Measurements from ENCODE around the gene LRFN2.

Gene LRFN2

DNA sequence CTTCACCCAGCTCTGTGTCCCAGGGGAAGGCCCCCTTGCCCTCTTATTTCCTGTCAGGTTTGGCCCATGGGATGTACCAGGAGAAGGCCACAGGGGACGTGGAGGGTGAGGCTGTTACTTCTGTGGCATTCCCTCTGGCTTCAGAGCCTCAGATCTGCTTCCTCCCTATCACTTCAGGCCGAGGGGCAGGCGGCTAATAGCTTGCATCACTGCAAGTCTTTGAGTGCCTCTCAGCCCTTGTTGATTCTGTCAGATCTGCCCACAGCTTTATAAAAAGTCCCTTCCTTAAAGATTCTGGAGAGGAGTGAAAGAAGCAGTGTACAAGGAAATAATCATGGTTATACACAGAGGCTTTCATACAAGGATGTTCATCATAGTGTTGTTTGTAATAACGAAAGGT lies 86.9 kb downstream of the LRFN2 start:
- in situ Hi-C loops (cut with MboI; ENCODE audit: low pct_unique_long_range_greater_than_20kb, low sequenced_read_pairs, unreplicated experiment) = no loop called here
- TF ChIP-seq, protein P1, sequence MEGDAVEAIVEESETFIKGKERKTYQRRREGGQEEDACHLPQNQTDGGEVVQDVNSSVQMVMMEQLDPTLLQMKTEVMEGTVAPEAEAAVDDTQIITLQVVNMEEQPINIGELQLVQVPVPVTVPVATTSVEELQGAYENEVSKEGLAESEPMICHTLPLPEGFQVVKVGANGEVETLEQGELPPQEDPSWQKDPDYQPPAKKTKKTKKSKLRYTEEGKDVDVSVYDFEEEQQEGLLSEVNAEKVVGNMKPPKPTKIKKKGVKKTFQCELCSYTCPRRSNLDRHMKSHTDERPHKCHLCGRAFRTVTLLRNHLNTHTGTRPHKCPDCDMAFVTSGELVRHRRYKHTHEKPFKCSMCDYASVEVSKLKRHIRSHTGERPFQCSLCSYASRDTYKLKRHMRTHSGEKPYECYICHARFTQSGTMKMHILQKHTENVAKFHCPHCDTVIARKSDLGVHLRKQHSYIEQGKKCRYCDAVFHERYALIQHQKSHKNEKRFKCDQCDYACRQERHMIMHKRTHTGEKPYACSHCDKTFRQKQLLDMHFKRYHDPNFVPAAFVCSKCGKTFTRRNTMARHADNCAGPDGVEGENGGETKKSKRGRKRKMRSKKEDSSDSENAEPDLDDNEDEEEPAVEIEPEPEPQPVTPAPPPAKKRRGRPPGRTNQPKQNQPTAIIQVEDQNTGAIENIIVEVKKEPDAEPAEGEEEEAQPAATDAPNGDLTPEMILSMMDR (IDR thresholded peaks at IDR 0.05; ENCODE audit: extremely low read depth, insufficient read depth, missing control alignments) = no peak
- DNase-seq (ENCODE audit: low spot score) = no peak

DNA sequence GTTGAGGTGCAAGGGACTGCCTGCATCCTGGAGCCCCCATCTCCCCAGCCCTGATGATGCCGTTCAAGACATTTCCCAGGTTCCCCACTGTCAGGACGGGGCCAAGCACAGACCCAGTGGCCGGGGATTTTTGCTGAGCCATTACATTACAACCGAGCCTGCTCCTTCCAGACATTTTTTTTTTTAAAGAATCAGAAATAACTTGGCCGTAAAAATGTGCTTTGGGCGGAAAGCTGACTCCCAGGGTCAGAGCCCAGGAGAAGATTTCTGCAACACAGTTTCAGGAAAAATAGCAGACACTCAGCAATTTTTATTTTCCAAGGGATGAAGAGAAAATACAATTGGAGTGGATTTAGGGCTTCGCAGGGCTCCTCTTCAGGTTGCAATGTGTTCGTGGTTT lies 87.9 kb downstream of the LRFN2 start:
- TF ChIP-seq, protein P1 (IDR thresholded peaks at IDR 0.05; ENCODE audit: extremely low read depth, insufficient read depth, missing control alignments) = no peak
- DNase-seq (ENCODE audit: low spot score) = no peak
- in situ Hi-C loops (cut with MboI; ENCODE audit: low pct_unique_long_range_greater_than_20kb, low sequenced_read_pairs, unreplicated experiment) = no loop called here

DNA sequence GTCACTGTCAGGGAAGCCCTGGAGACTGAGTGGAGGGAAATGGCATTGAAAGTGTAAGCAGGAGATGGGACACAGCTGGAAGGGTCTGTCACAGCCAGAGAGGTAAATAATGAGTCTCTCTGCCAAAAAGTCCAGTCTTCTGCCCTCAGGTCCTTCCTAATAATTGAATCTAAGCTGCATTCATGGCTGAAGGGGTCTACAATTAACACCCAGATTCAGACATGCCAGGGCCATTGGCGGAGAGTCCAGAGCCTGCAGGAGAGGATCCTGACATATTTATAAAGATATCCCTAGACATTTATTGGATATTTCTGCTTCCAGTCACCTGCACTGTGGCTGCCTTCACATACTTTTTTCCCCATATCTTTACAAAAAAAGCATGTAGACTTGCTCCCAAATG lies 89.0 kb downstream of the LRFN2 start:
- TF ChIP-seq, protein P1 (IDR thresholded peaks at IDR 0.05; ENCODE audit: extremely low read depth, insufficient read depth, missing control alignments) = no peak
- DNase-seq (ENCODE audit: low spot score) = no peak
- in situ Hi-C loops (cut with MboI; ENCODE audit: low pct_unique_long_range_greater_than_20kb, low sequenced_read_pairs, unreplicated experiment) = no loop called here

DNA sequence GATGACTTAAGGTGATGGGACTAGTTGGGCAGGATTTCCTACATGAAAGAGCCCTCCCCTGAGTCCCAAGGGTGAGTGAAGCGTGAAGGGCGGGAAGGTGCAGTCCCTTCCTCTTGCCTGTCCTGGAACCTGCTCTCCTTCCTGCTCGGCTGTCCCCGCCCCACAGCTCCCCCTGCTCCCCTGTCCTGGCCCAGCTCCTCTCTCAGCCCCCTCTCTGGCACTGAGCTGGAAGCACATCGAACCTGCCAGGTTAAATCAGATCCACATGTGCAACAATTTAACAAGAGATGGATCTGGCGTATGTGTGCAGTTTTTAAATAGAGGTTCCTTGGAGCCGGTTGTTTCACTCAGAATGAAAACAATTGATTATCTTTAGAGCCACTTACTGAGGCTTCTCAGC lies 95.0 kb downstream of the LRFN2 start:
- DNase-seq (ENCODE audit: low spot score) = no peak
- in situ Hi-C loops (cut with MboI; ENCODE audit: low pct_unique_long_range_greater_than_20kb, low sequenced_read_pairs, unreplicated experiment) = no loop called here
- TF ChIP-seq, protein P1 (IDR thresholded peaks at IDR 0.05; ENCODE audit: extremely low read depth, insufficient read depth, missing control alignments) = no peak

- in situ Hi-C loops (cut with MboI; ENCODE audit: low pct_unique_long_range_greater_than_20kb, low sequenced_read_pairs, unreplicated experiment) = no loop called here
- DNase-seq (ENCODE audit: low spot score) = no peak
- TF ChIP-seq, protein P1 (IDR thresholded peaks at IDR 0.05; ENCODE audit: extremely low read depth, insufficient read depth, missing control alignments) = no peak
Observed at GRCh38 chr6:40490508-40490907, 96.7 kb downstream of the LRFN2 start.

- TF ChIP-seq, protein P1 (IDR thresholded peaks at IDR 0.05; ENCODE audit: extremely low read depth, insufficient read depth, missing control alignments) = no peak
- no peak for DNase-seq (ENCODE audit: low spot score)
- in situ Hi-C loops (cut with MboI; ENCODE audit: low pct_unique_long_range_greater_than_20kb, low sequenced_read_pairs, unreplicated experiment) = no loop called here
Observed at GRCh38 chr6:40489798-40490197, 97.4 kb downstream of the LRFN2 start.

GRCh38 chr6:40486576-40486975 lies 100.6 kb downstream of the LRFN2 start:
- DNase-seq (ENCODE audit: low spot score) = no peak
- in situ Hi-C loops (cut with MboI; ENCODE audit: low pct_unique_long_range_greater_than_20kb, low sequenced_read_pairs, unreplicated experiment) = no loop called here
- TF ChIP-seq, protein P1 (IDR thresholded peaks at IDR 0.05; ENCODE audit: extremely low read depth, insufficient read depth, missing control alignments) = no peak

Measured in GM13977 (cell line).